ENCODE data around the gene TPRG1.

- peak in 1 of 5 experiments; percentile 11 for TF ChIP-seq CTCF (IDR thresholded peaks at IDR 0.05)
- no peak for TF ChIP-seq POLR2A (IDR thresholded peaks at IDR 0.05)
- TF ChIP-seq EP300 (IDR thresholded peaks at IDR 0.05) = no peak
Observed at GRCh38 chr3:189267981-189268613, 96.3 kb downstream of the TPRG1 start.
